ENCODE measurements around the gene SYT13. TPM values are rescaled to one million over a fixed set of nuclear protein-coding genes. Genes with fewer than 3 reads are reported as not detected.

SYT13 gene
- total RNA-seq, 2 donors from 2014 or later: 23.4 to 31.5 TPM

DNA sequence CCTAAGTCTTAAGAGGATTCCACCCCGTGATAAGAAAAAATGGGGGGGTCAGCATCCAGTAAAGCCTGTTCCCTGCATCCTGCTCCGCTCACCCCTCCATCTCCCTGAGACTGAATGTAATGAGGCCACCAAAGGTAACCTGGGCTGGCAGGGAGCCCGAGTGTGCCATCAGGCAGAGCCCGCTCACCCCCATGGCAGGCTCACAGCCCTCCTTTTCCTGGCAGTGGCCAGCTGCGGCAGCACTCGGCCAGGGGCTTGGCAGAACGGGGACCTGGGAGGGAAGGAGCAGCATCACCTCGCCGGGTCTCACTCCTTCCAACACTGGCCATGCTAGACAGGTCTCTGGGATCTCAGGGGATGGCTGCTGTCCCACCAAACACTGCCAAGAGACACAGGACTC, 75.3 kb downstream of the SYT13 start:
- no peak for DNase-seq
- H3K27ac ChIP-seq: no peak overlapping the region
- no peak overlapping the region for H3K4me3 ChIP-seq
- no peaks in the 10 kb centered on the region for H3K9me3 ChIP-seq
- no peaks in the 10 kb centered on the region for H3K4me1 ChIP-seq
- no peak overlapping the region for H3K9ac ChIP-seq (ENCODE audit: low read depth in 2 of 2, low read length in 2 of 2)
- no peaks in the 10 kb centered on the region for H3K36me3 ChIP-seq
- intact Hi-C loops (cut with DNase I): no loop called here
- H3K27me3 ChIP-seq: no peaks in the 10 kb centered on the region
- TF ChIP-seq, protein P1, sequence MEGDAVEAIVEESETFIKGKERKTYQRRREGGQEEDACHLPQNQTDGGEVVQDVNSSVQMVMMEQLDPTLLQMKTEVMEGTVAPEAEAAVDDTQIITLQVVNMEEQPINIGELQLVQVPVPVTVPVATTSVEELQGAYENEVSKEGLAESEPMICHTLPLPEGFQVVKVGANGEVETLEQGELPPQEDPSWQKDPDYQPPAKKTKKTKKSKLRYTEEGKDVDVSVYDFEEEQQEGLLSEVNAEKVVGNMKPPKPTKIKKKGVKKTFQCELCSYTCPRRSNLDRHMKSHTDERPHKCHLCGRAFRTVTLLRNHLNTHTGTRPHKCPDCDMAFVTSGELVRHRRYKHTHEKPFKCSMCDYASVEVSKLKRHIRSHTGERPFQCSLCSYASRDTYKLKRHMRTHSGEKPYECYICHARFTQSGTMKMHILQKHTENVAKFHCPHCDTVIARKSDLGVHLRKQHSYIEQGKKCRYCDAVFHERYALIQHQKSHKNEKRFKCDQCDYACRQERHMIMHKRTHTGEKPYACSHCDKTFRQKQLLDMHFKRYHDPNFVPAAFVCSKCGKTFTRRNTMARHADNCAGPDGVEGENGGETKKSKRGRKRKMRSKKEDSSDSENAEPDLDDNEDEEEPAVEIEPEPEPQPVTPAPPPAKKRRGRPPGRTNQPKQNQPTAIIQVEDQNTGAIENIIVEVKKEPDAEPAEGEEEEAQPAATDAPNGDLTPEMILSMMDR (IDR thresholded peaks at IDR 0.05): no peak

DNA sequence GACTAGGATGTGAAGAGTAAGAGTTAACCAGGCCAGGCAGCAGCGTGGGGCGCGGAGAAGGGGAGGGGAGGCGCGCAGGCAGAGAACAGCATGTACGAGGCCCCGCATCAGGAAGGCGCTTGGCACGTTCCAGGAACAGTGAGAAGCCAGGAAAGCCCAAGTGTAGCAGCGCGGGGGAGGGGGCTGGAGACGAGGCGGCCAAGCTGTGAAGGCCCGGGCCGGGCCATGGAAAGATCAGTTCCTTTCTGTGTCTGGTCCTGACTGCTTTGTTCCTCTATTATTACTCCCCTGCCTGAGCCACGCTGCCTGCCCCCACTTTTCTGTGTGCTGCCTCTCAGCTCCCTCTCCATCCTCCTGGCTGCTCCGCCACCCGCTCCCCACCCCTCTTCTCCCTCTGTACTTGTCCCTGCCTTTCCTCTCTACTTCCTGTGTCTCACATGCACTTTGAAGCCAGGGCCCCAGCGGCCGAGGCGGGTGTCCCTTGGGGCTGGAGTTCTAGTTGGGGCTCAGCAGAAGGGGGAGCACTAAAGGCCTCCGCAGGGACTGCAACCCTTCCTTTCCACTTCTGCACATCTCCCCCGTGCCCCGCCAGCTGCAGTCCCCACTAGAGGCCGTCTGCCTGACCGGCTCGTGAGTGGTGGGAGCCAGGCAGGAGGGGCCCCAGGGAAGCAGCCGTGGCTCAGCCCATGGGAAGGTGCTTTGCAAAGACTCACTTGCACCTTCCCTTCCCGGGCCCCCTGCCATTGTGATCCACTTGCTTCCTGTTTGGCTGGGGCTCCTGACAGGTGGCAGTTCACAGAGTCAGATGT, 76.0 kb downstream of the SYT13 start:
- H3K9ac ChIP-seq (ENCODE audit: low read depth in 2 of 2, low read length in 2 of 2): peak overlapping the region in 1 of 2 donors; percentile 41
- no peaks in the 10 kb centered on the region for H3K4me1 ChIP-seq
- no peaks in the 10 kb centered on the region for H3K9me3 ChIP-seq
- H3K36me3 ChIP-seq: no peaks in the 10 kb centered on the region
- H3K27ac ChIP-seq: peak overlapping the region; percentile 40
- TF ChIP-seq, protein P1 (IDR thresholded peaks at IDR 0.05): no peak
- intact Hi-C loops (cut with DNase I): no loop called here
- H3K27me3 ChIP-seq: no peaks in the 10 kb centered on the region
- DNase-seq: peak; percentile 42
- H3K4me3 ChIP-seq: no peak overlapping the region

DNA sequence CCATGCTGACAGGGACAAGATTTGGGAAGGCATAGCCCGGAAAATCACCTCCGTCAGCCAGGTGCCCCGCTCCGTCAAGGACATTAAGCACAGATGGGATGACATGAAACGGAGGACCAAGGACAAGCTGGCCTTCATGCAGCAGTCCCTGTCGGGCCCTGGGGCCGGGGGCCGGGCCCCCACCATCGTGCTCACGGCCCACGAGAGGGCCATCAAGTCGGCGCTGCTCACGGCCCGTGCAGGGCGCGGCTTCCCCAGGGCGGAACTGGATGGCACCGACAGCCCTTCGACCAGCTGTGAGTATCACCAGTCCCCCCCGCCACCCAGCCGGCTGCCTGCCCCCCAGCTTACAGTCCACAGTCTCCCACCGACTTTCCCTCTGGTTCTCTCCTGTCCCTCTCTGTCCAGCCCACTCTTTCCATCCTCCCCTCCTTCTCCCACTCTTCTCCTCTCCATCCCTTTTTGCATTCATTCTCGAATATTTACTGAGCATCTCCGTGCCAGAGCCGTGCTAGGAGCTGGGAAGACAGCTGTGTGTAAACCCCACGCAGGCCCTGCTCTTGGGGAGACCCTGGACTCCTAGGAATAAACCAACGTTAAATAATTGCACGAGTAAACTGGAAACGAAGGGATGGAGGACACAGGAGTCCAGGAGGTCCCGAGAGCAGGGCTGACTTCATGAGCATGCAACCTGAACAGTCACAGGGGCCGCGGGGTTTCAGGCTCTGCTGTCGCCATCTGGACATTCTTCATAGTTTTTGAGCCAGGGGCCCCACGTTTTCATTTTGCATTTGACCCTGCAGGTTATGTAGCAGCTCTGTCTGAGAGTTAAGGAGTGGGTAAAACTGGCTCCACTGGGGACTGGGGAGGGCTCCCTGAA, 76.9 kb downstream of the SYT13 start:
- Histone ChIP-seq H3K4me3 (no peak overlapping the region), H3K4me1 (no peaks in the 10 kb centered on the region)
- TF ChIP-seq, protein P1 (IDR thresholded peaks at IDR 0.05): no peak

GRCh38 chr11:45208135-45208534, 78.0 kb downstream of the SYT13 start:
- H3K4me1 ChIP-seq: no peaks in the 10 kb centered on the region
- TF ChIP-seq, protein P1 (IDR thresholded peaks at IDR 0.05): no peak
- H3K27ac ChIP-seq: no peak overlapping the region
- H3K36me3 ChIP-seq: no peaks in the 10 kb centered on the region
- intact Hi-C loops (cut with DNase I): no loop called here
- no peaks in the 10 kb centered on the region for H3K27me3 ChIP-seq
- DNase-seq: no peak
- H3K9me3 ChIP-seq: no peaks in the 10 kb centered on the region
- H3K4me3 ChIP-seq: no peak overlapping the region
- no peak overlapping the region for H3K9ac ChIP-seq (ENCODE audit: low read depth in 2 of 2, low read length in 2 of 2)

More for the DNA sequence above, 76.9 kb downstream of the SYT13 start:
- intact Hi-C loops (cut with DNase I): no loop called here
- peak overlapping the region; percentile 40 for H3K27ac ChIP-seq
- no peak overlapping the region for H3K9ac ChIP-seq (ENCODE audit: low read depth in 2 of 2, low read length in 2 of 2)
- no peaks in the 10 kb centered on the region for H3K27me3 ChIP-seq
- DNase-seq: no peak
- H3K9me3 ChIP-seq: no peaks in the 10 kb centered on the region
- no peaks in the 10 kb centered on the region for H3K36me3 ChIP-seq

DNA sequence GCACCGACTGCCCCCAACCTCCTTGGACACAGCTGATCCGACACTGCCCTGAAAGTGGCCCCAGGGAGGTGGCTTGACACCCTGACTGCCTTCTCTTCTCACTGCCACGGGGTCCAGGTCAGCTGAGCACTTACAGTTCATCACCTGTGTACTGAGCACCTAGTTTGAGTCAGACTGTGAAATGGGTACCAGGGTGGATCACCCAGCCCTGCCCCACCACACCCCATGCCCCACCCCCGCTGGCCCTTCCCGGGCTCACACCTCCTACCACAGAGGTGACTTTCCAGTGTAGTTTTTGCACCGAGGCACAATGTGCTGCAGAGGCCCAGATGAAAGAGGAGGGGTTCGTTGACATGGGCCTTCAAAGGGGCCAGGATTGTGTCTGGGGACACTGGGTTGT, 80.2 kb downstream of the SYT13 start:
- Histone ChIP-seq H3K4me3 (no peak overlapping the region), H3K27me3 (no peaks in the 10 kb centered on the region), H3K9ac (ENCODE audit: low read depth in 2 of 2, low read length in 2 of 2) (no peak overlapping the region), H3K9me3 (no peaks in the 10 kb centered on the region), H3K27ac (no peak overlapping the region), H3K36me3 (no peaks in the 10 kb centered on the region), H3K4me1 (no peaks in the 10 kb centered on the region)
- intact Hi-C loops (cut with DNase I): no loop called here
- DNase-seq: no peak
- TF ChIP-seq, protein P1 (IDR thresholded peaks at IDR 0.05): no peak
